ENCODE results near the gene IFNA2.
A peak's percentile ranks its signal among the peaks of the same experiment; 100 is the strongest.
"Not testable (repeated sequence)": the region's sequence is repeated elsewhere in the genome, so short reads cannot be mapped to it uniquely, and the experiment has no call there.

IFNA2 gene

DNA sequence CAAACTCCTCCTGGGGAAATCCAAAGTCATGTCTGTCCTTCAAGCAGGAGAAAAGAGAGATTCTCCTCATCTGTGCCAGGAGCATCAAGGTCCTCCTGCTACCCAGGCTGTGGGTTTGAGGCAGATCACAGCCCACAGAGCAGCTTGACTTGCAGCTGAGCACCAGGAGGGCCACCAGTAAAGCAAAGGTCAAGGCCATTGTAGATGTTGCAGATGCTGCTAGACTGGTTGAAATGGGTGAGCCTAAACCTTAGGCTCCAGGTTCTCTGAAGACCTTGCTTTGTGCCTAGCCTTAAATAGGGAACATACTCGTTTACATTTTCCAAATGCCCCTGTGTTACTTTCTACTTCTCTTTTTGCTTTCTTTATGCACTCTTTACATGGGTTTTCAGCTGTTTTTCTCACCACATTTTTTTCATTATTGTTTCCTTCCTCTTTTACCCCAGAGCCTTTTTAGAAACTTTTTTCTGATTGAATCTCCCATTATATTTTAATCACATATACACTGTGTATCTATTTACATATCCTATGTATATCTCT lies at the start of gene IFNA2:
Gene IFNA2, minus strand, starts transcription at position 268 of the 540 bp plus-strand sequence. Its CDS starts 69 bp downstream, at position 199.
- DNase-seq, result peak; percentile 91 to 93

DNA sequence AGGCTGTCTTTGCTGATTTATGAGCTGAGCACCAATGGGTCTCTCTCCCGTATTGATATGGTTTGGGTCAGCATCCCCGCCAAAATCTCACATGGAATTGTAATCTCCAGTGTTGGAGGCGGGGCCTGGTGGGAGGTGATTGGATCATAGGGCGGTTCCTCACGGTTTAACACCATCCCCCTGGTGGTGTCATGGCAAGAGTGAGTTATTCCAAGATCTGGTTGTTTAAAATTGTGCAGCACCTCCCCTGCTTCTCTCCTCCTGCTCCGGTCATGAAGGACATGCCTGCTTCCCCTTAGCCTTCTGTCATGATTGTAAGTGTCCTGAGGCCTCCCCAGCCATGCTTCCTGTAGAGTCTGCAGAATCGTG lies 49.8 kb upstream of the IFNA2 start:
- not testable (repeated sequence) for DNase-seq

DNA sequence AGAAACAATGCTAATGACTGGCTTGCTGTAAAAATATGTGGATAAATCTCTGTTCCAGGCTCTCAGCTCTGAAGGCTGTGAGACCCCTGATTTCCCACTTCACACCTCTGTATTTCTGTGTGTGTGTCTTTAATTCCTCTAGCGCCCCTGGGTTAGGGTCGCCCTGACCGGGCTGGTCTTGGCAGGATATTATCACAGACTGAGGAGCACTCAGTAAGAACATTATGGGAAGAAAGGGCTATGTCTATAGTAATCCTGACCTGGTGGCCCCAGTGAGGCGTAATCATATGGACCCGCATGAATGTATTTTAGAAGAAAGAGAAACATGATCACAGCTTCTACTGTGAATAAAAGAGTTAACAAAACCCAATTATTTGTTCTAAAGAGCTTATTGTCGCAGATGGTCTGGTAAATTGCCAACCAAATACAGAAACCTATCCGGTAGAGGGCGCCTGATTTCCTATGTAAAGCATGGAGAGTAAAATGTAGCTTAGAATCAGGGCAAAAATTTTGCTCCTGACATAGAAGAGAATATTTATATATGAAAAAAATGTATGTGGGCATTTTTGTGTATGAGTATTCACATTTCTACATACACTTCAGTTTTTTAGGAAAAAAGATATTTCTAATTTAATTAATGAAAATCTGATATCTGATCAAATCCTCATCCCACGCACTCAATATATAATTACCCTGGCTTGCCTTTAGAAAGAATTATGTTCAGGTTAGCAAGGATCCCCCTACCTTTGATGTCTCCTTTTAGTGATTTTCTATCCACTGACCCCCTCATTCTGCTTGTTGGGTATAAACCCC lies 49.2 kb upstream of the IFNA2 start:
- DNase-seq, result peak; percentile 52 to 65

DNA sequence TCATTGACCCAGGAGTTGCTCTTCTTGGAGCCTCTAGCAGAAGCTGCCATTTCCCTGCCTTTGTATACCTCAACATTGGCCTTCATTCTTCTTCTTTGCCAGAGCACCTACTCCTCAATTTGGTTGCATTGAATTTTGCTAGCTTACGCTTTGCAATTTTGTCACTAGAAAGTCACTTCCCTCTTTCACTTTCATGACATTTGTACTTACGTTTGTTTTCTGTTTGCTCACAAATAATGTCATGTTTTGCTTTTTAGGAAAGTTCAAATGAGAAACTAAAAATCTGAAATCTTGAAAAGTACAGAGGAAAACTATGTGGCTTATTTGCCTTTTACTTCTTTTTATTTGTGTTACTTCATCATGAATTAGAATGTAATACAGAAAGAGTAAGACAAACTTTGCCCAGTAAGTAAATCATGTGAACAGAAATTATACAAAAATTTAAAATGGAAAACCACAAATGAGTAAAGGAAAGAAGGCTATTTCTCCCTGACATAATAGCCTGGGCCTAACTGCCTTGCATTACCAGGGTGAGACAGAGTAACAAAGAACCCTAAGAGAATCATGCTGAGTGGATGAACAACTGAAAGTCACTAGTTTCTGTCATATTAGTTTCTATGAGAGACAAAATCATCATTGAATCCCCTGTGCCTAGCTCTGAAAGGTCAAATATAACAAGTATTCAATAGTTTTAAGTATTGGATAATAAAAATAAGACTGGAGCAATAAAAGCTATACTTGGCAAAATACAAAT lies 47.7 kb upstream of the IFNA2 start:
- no peak for DNase-seq

DNA sequence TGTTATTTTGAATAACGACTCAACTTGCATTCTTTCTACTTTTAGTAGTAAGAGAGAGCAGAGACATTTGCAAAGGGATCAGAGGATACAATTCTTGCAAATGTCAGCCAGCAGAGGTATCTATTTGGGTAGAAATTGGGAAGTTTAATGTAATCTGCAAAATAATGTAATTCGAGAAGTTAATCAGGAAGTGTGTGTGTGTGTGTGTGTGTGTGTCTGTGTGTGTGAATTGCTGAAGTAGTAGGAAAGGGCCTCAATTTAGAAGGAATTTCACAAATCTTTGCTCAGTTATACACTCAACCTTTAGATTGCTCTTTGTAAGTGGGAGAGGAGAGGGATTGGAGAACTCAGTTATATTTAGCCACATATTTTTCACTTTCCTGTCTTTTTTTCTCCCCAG lies 44.0 kb upstream of the IFNA2 start:
- DNase-seq, result peak; percentile 6 to 29

DNA sequence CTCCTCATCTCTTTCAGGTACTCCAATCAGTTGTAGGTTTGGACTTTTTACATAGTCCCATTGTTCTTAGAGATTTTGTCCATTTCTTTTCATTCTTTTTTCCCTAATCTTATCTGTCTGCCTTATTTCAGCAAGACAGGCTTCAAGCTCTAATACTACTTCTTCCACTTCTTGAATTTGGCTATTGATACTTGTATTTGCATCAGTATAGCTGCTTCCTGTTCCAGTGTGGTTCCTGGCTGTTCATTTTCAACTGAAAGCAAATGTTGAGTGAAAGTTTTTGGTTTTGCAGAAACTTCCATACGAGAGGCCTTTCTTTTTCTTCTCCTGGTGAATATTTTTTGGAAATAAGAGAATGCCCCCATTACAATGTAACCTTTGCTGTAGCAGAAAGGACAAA lies 43.0 kb upstream of the IFNA2 start:
- DNase-seq, result no peak

DNA sequence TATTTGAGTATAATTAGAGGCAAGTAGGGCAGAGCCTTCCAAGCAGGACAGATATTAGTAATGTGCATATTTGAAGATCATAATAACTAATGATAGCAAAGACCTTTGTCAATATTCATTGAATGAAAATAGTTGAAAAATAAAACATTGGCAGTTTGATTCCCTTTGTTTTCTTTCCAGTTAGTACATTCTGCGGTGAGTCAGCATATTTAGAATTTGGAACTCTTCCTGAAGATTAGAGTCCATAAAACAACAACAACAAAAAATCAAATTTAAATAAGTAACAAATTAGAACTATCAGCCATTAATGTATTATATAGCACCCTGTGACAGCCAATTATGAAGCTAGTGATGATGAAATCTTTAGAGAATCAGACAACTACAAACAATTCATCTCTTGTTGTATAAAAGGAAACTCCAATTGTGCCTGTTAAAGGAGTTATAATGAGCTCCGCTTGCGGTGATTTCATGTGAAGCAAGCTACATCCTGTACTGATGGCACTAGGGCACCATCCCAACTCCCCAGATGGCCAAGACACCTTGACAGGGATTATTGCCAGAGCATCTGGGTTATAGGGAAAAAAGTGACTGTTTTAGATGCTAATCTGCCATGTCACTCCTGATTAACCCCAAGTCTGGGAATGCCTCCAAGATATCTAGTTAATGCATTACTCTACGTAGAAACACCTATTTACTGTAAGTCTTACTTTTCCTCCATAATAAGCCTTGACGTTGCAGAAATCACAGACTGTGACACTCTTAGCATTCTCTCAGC lies 30.5 kb upstream of the IFNA2 start:
- no peak for DNase-seq

DNA sequence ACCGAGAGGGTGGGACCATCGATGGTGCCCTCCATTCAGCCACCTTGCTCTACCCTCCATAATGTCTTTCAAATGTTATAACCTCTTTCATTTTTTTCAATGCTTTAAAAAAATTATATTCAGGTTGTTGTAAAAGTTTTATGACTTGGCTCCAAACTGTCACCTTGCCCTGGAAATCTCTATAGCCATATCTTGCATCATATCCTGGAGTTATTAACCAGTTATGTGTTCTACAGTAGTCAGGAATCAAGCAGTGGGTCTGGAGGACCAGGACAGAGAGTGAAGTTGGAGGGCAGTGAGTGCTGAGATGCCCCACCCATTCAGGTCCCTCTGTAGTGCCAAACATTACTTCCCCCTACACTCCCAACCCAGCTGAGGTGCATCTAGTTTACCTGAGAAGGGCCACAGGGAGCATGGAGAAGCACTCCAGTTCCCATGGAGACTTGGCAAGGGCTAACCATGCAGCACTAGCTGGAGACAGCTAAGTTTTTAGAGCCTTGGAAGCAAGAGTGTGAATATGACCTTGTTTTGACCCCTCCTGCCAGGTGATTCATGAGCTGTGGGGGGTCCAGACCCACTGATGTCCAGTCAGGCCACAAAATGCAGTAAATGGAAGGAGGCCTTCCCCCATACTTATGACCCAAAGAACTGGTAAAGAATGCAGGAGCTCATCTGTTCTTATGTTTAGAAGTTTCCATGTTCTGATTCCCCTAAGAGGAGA lies 29.2 kb upstream of the IFNA2 start:
- DNase-seq, result no peak

DNA sequence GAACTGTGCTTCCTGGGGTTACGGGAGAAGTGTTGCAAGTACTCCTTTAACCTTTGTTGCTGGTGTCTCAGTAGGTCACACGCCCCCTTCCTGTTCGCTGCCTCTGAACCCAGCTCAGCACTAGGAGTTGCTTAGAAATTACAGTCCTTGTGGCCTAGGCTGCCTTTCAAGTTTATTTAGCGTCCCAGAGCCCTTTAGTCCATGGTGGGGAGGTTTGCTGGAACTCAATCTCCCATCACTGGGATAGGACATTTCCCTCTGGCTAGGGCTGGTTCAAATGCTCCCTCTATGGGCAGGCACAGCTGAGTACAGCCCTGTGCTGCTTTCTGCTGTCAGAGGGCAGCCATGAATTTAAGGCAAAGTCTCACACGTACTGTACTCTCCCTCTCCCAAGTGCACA lies 28.4 kb upstream of the IFNA2 start:
- DNase-seq, result peak; percentile 18 to 37

DNA sequence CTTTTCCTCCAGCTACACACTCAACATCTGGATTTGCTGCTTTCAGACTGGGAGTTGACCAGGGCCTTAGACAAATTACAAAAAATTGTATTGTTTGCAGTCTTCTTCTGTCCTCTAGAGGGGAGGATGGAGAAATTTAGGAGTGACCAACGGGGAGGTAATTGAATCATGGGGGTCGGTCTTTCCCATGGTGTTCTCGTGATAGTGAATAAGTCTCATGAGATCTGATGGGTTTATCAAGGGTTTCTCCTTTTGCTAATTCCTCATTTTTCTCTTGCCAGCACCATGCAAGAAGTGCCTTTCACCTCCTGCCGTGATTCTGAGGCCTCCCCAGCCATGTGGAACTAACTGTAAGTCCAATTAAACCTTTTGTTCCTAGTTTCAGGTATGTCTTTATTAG lies 28.0 kb upstream of the IFNA2 start:
- DNase-seq, result no peak

DNA sequence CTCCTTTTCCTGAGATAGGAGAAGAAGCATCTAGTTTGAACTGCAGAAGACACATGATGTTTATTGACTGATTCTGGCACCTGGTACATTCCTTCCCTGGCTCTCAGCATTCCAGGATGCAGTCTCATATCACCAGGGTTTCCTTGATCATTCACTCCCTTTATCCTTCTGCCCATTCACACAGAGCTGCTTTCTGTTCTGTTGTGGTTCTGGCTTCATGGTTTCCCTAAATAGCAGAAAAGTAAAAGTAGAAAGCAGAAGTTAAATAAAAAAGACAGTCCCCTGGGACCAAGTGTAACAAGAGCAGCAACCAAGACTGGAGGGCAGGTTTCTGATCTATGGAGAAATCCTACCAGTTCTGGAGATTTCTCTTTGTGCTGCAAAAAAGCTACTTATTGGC lies 26.9 kb upstream of the IFNA2 start:
- DNase-seq, result no peak

DNA sequence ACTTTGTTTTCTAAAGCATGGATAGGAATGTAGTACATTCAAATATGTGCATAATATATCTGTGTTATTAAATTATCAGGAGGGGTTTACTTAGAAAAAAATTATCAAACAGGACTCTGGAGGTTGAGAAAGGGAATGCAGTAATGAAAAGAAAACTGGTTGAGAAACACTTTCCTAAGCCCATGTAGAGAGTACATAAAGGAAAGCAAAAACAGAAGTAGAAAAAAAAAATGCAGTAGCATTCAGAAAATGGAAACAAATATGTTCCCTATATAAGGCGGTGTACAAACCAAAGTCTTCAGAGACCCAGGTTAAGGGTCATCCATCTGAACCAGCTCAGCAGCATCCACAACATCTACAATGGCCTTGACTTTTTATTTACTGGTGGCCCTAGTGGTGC lies 23.6 kb upstream of the IFNA2 start, which contains the start of gene IFNA8:
Gene IFNA8, plus strand, starts transcription at position 301 of the 400 bp plus-strand sequence. Its CDS starts 60 bp downstream, at position 361.
- no peak for DNase-seq

DNA sequence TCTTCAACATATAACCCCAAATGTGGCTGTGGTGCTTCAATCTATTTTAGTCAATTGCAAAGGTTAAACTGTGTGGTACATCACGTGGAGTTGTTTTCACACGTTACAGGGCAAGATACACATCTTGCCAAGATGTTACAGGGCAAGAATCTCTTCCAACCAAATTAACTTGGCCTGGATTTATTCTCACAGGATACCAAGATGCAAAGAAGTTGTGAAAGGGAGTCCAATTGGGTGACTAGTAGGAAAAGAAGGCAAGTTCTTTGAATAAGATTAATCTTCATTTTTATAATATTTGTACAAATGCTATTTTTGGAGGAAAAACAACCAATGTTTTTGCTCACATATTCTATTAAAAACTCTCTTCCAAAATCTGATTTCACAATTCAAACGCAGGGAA lies 18.9 kb upstream of the IFNA2 start:
- DNase-seq, result no peak

DNA sequence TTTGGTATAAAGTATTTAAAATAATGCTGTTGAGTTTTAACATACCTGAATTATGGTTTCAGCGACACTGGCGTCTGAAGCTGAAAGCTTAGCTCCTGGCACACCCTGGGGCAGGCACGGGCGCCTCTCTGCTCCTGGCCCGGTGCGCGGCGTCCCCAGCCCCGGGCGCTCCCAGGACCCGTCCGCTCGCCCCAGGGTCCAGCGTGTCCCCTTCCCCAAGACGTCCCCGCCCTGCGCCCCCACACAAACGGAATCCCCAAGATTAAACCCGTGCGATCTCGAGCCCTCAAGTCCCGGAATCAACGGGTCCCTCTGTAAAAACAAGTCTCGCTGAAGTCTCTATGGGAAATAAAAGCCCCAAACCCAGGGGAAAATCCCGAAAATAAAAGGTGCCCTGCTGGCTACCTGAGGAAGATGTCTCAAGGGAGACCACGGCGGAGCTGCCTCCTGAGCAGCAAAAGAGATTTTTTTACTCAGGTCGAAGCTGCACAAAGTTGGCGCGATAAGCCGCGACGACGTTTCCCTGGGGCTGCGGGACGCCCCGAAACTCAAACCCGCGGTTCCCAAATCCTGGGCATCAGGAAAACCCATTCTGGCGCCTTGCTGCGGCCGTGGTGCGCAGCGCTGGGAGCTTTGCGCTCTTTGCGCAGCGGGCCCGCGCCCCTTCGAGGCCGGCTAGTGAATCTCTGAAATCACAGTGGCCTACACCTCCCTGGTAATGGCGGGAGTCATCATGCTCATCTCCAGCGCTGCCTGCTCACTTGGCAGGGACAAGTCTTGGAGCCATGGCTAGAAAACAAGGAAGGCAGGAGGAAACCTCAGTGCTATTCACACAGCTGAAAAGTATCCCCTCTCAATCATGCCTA lies 17.4 kb upstream of the IFNA2 start:
- no peak for DNase-seq

DNA sequence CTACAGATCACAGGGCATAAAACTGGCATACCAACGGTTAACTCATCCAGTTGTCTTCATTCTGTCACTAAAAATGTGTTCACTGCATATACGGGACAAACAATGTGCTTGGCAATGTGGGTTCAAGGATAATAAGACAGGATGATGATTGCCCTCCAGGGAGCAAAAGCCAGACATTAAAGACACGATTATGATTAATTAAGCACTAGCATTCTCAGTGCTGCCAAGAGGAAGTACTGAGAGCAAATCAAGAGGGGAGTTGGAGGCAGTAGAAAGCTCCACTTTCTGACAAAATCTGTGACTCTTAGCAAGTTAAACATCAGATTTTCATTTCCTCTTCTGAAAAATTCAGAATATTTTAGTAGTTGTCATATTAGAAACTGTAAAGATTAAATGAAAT lies 14.8 kb upstream of the IFNA2 start:
- no peak for DNase-seq

DNA sequence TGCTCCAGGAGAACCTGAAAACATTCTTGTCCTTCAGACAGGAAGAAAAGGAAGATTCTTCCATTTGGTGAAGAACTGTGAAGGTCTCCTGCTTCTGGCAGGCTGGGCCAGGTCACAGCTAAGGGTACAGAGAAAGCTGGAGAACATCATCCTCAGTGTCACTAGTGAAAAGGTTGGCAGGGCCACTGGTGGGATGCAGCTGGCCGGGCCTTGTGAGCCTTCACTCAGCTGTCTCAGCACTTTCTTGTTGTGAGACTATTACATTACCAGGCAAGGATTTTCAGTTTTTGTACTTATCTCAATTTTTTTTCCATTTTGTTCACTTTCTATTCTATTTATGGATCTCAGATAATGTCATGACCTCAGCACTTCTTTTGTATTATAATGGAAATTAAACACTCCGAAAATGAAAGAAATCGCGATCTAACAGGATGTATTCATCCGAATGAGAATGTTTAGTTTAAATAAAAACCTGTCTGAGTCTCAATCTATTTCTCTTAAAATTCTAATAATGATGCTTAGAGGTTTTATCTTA lies 13.8 kb upstream of the IFNA2 start:
- DNase-seq, result no peak

DNA sequence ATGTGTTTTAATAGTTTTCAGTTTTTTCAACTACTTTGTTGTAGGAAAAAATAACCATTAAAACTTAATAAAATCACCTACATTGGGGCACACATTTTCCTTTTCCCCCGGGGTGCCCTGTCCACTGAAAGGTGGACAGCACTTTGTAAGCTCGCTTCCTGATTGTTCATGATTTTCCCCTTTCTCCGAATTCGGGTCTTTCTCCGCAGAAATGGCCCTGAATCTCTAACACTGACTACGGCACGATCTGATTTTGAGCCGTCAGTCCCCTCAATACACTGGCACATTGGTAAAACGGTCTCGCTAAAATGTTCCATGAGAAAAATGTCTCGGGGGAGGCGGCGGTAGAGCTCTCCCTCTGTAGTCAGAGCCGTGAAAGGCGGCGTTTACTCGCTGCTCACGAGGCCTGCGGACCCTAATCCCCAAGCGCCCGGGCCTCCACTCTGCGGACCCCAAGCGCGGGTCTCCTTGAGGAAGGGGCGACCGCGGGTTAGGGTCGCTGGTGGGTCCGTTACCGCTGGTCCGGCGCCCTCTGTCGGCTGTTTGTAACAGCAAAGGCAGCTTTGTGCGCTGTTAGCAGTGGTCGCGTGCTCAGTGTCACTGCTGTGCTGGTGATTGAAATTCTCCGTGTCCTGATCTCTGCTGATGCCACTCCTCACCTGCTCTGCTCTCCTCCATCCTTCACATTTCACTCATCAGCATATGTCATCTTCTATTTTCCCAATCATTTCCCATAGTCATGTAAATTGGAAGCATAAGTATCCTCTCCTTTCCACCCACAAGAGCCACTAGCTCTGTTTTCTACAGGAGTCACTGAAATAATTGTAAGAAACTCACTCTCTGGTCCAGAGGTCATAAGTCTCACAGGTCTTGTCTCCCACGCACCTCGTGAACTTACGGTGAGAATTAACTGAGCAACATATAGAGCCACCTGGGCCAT lies 10.8 kb upstream of the IFNA2 start:
- peak; percentile 37 to 42 for DNase-seq

DNA sequence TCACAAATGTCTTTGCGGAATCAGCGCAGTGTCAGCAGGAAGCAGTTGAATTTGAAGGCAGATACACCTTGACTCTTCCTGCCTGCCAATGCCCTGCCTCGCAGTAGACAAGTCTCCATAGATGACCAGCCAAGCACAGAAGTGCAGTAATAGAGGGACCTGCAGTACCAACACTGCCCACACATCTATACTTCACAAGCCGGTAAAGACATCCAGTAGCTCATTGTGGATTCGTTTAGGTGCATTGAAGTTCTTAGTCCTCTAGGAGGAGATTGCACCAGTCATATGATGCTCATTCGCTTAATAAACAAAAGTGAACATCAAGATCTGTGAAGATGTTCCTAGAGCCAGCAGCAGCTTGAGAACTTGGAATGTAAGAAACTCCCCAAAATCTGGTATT lies 7.1 kb upstream of the IFNA2 start:
- DNase-seq, result peak; percentile 35 to 40

DNA sequence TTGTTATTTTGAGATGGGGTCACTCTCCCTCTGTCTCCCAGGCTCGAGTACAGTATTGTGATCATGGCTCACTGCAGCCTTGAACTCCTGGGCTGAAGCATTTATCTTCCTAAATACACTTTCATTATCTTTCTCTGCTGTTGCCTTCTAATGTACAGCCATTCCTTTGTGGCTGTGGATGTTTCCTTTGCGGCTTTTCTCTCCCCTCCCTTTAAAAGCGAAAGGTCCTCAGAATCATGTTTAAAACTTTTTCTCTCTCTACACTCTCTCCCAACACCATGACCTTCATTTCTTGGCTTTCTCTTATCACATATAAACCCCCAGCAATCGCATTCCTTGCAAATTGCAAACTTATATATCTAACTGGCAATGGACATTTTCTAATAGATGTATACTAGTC lies 1.6 kb downstream of the IFNA2 start:
- DNase-seq, result no peak

All from AML-193 (cell line).